Kidney (tissue), 14 donors: ENCODE measurements around the gene RAB19. TPM values are rescaled to one million over a fixed set of nuclear protein-coding genes. Genes with fewer than 3 reads are reported as not detected.

Experiments
- DNase-seq, 5 donors: peaks; one replicate each; pipeline ENCODE4 v3.0.0-alpha.2; 2013 to 2020
- FAIRE-seq: peaks from 2 replicates; lab custom pipeline; 2012; peaks lifted over from hg19 to GRCh38; lab: Jason Lieb, UNC
- H3K27ac ChIP-seq, 2 donors: one replicate each; pipeline ENCODE4 v1.7.0; 2013; ENCODE audit warnings: low read depth in 2 of 2, low read length in 2 of 2, inconsistent platforms in 1 of 2
- H3K27me3 ChIP-seq: one replicate; pipeline ENCODE4 v1.7.1; 2013; ENCODE audit warnings: low read length, inconsistent platforms; ENCODE audit not compliant: control insufficient read depth, insufficient read depth
- H3K36me3 ChIP-seq, 3 donors: one replicate each; pipeline versions ENCODE4 v1.7.0 to v1.7.1; 2013; ENCODE audit warnings: low read length in 3 of 3, control low read depth in 1 of 3, inconsistent platforms in 1 of 3; ENCODE audit not compliant: insufficient read depth in 3 of 3, control insufficient read depth in 2 of 3
- H3K4me1 ChIP-seq, 3 donors: one replicate each; pipeline versions ENCODE4 v1.7.0 to v1.7.1; 2013; ENCODE audit warnings: low read length in 3 of 3, inconsistent platforms in 1 of 3, low read depth in 1 of 3; ENCODE audit not compliant: control insufficient read depth in 2 of 3, insufficient read depth in 2 of 3
- H3K4me3 ChIP-seq, 3 donors: one replicate each; pipeline versions ENCODE4 v1.7.0 to v1.8.1; 2013; ENCODE audit warnings: low read length in 3 of 3, control low read depth in 1 of 3, inconsistent platforms in 1 of 3
- H3K9ac ChIP-seq, 3 donors: one replicate each; pipeline versions ENCODE4 v1.7.0 to v1.7.1; 2013; ENCODE audit warnings: low read length in 3 of 3, control low read depth in 1 of 3, inconsistent platforms in 1 of 3
- H3K9me3 ChIP-seq, 3 donors: one replicate each; pipeline versions ENCODE4 v1.7.0 to v1.7.1; 2013; ENCODE audit warnings: low read length in 3 of 3, control low read depth in 1 of 3, inconsistent platforms in 1 of 3; ENCODE audit not compliant: control insufficient read depth in 2 of 3, insufficient read depth in 1 of 3
- intact Hi-C: fragments of 100-400 bp; cut with DNase I; formaldehyde crosslinking; loops from one replicate; pipeline ENCODE4 v1.11.1; 2022
- polyA plus RNA-seq: library from polyadenylated mRNA; stranded (reverse); fragments of 350-450 nt; fragmentation: Illumina TruSeq; extraction: RNeasy Lipid Tissue Mini Kit (QIAGEN cat#74804); gene quantifications from one replicate; pipeline ENCODE4 v1.2.3, GENCODE V29; 2014; ENCODE audit warnings: low read depth, low replicate concordance; ENCODE audit not compliant: insufficient read depth
- total RNA-seq: library from RNA; stranded (reverse); fragmentation: NEBNext Ultra II Directional; extraction: Animal tissue kit (Norgen Biotek cat#: 25700); gene quantifications from one replicate; pipeline ENCODE4 v1.2.1, GENCODE V29; 2021
- TF ChIP-seq, protein P1 (sequence below): IDR thresholded peaks from 3 replicates; pipeline ENCODE4 v1.5.1; 2012; ENCODE audit warnings: mild to moderate bottlenecking, moderate library complexity, borderline replicate concordance; ENCODE audit not compliant: insufficient read depth; ENCODE audit errors: extremely low read depth
- donor health status: control.
- donor health status: control.
- donor health status: control.
- donor health status: control.
- donor health status: control.
- donor health status: DM: yes; HTN: yes; CAD: no.
- donor health status: Normal renal cell carcinoma (clear cell type).

Gene RAB19
- total and polyA plus RNA-seq, 2 donors from 2014 or later = 0.82 to 11.5 TPM

DNA sequence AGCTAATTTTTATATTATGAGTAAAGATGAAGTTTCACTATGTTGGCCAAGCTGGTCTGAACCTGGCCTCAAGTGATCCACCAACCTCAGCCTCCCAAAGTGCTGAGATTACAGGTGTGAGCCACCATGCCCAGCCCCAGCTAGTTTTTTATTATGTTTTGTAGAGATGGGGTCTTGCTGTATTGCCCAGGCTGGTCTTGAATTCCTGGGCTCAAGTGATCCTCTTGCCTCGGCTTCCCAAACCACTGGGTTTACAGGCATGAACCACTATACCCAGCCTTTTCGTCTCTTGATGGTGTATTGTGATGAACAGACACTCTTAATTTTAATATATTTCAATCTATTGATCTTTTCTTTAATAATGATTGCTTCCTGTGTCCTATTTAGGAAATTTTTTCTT is 17.7 kb downstream of the RAB19 start:
- DNase-seq = no peak
- no peaks in the 10 kb centered on the region for H3K4me1 ChIP-seq
- TF ChIP-seq, protein P1, sequence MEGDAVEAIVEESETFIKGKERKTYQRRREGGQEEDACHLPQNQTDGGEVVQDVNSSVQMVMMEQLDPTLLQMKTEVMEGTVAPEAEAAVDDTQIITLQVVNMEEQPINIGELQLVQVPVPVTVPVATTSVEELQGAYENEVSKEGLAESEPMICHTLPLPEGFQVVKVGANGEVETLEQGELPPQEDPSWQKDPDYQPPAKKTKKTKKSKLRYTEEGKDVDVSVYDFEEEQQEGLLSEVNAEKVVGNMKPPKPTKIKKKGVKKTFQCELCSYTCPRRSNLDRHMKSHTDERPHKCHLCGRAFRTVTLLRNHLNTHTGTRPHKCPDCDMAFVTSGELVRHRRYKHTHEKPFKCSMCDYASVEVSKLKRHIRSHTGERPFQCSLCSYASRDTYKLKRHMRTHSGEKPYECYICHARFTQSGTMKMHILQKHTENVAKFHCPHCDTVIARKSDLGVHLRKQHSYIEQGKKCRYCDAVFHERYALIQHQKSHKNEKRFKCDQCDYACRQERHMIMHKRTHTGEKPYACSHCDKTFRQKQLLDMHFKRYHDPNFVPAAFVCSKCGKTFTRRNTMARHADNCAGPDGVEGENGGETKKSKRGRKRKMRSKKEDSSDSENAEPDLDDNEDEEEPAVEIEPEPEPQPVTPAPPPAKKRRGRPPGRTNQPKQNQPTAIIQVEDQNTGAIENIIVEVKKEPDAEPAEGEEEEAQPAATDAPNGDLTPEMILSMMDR = no peak
- H3K36me3 ChIP-seq = peaks cover 0 to 2% (median 0%) of the 10 kb centered on the region in 3 donors
- no peaks in the 10 kb centered on the region for H3K27me3 ChIP-seq
- no peak overlapping the region for H3K4me3 ChIP-seq
- no peaks in the 10 kb centered on the region for H3K9me3 ChIP-seq
- H3K9ac ChIP-seq = no peak overlapping the region
- no peak for FAIRE-seq
- H3K27ac ChIP-seq = no peak overlapping the region
- intact Hi-C loops = no loop called here

DNA sequence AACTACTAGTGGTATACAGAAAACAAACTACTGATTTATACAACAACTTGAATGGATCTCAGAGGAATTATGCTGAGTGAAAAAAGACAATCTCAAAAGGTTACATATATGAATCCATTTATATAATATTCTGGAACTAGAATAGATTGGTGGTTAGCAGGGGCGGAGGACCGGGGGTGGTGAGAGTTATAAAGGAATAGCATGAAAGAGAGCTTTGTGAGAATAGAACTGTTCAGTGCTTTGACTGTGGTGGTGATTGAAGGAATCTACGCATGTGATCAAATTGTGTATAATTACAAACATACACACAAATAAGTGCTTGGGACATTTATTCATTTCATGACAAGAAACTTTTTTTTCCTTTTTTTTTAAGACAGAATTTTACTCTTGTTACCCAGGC is 19.6 kb downstream of the RAB19 start:
- H3K27me3 ChIP-seq = no peaks in the 10 kb centered on the region
- TF ChIP-seq, protein P1 = no peak
- no peak for FAIRE-seq
- H3K9me3 ChIP-seq = no peaks in the 10 kb centered on the region
- H3K4me3 ChIP-seq = no peak overlapping the region
- H3K4me1 ChIP-seq = no peaks in the 10 kb centered on the region
- DNase-seq = no peak
- intact Hi-C loops = no loop called here
- peaks cover 0 to 2% (median 0%) of the 10 kb centered on the region in 3 donors for H3K36me3 ChIP-seq
- no peak overlapping the region for H3K27ac ChIP-seq
- H3K9ac ChIP-seq = no peak overlapping the region

DNA sequence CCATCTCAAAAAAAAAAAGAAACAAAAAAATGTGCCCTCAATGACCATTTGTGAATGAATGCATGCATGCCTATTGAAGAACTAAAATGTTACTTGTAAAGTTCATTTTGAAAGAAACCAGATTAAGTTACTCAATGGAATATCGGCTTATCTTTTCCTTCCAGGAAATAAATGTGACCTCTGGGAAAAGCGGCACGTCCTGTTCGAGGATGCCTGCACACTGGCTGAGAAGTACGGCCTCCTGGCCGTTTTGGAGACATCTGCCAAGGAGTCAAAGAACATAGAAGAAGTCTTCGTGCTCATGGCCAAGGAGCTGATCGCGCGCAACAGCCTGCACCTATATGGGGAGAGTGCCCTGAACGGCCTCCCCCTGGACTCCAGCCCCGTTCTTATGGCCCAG is 21.9 kb downstream of the RAB19 start:
- H3K27ac ChIP-seq = no peak overlapping the region
- no peaks in the 10 kb centered on the region for H3K27me3 ChIP-seq
- H3K4me3 ChIP-seq = no peak overlapping the region
- FAIRE-seq (no peak), DNase-seq (no peak)
- no peak overlapping the region for H3K9ac ChIP-seq
- TF ChIP-seq, protein P1 = no peak
- intact Hi-C loops = no loop called here
- no peaks in the 10 kb centered on the region for H3K4me1 ChIP-seq
- no peaks in the 10 kb centered on the region for H3K9me3 ChIP-seq
- H3K36me3 ChIP-seq = peaks cover 0 to 2% (median 0%) of the 10 kb centered on the region in 3 donors

DNA sequence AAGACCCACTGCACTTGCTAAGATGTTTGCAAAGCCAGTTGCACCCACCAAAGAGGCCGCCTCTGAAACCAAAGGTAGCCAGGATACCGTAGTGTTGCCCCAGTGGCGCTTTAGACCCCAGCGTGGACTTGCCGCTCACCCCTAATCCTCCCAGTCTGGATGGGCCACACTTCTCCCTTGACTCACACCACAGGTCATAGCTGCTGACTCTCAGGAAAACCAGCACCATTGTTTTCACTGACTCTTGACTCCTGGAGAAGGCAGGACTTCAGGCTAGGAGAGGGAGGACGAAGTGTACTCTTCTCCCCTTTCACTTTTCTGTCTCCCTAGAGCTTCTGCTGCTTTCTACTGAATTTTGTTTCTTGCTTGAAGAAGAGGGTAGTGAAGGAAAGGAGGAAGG is 22.3 kb downstream of the RAB19 start:
- intact Hi-C loops = no loop called here
- H3K9me3 ChIP-seq = no peaks in the 10 kb centered on the region
- no peak overlapping the region for H3K4me3 ChIP-seq
- no peaks in the 10 kb centered on the region for H3K27me3 ChIP-seq
- TF ChIP-seq, protein P1 = no peak
- no peak overlapping the region for H3K9ac ChIP-seq
- no peak overlapping the region for H3K27ac ChIP-seq
- no peak for DNase-seq
- H3K4me1 ChIP-seq = no peaks in the 10 kb centered on the region
- FAIRE-seq = no peak
- peaks cover 0 to 2% (median 0%) of the 10 kb centered on the region in 3 donors for H3K36me3 ChIP-seq
